ENCODE measurements around the gene NLE1.

DNA sequence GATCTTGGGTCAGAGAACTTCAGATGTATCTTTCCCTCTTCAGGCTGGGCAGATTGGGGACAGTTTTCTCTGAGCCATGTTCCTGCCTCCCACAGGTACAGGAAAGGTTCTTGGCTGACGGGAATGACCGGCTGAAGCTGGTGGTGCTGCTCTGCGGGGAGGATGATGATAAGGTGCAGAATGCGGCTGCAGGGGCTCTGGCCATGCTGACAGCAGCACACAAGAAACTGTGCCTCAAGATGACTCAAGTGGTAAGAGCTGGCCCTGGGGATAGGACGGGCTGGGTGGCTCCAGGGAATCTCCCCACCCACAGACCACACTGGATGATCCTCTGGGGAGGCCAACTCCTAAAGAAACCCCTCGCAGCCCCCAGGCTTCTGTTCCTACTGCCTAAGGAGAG is 41.2 kb upstream of the NLE1 start:
- TF ChIP-seq, protein P1, sequence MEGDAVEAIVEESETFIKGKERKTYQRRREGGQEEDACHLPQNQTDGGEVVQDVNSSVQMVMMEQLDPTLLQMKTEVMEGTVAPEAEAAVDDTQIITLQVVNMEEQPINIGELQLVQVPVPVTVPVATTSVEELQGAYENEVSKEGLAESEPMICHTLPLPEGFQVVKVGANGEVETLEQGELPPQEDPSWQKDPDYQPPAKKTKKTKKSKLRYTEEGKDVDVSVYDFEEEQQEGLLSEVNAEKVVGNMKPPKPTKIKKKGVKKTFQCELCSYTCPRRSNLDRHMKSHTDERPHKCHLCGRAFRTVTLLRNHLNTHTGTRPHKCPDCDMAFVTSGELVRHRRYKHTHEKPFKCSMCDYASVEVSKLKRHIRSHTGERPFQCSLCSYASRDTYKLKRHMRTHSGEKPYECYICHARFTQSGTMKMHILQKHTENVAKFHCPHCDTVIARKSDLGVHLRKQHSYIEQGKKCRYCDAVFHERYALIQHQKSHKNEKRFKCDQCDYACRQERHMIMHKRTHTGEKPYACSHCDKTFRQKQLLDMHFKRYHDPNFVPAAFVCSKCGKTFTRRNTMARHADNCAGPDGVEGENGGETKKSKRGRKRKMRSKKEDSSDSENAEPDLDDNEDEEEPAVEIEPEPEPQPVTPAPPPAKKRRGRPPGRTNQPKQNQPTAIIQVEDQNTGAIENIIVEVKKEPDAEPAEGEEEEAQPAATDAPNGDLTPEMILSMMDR (IDR thresholded peaks at IDR 0.05) = no peak
- no peak for TF ChIP-seq POLR2AphosphoS5 (IDR thresholded peaks at IDR 0.05; ENCODE audit: low read depth, low read length)
